Nucleus accumbens (tissue), 56 donors: ENCODE data around the gene SLC6A9.
A peak's percentile ranks its signal among the peaks of the same experiment; 100 is the strongest.

Experiments used
- DNase-seq, 56 donors: peaks; one replicate each; lab custom pipeline; 2025; lab: John Stamatoyannopoulos, UW

SLC6A9 gene

DNA sequence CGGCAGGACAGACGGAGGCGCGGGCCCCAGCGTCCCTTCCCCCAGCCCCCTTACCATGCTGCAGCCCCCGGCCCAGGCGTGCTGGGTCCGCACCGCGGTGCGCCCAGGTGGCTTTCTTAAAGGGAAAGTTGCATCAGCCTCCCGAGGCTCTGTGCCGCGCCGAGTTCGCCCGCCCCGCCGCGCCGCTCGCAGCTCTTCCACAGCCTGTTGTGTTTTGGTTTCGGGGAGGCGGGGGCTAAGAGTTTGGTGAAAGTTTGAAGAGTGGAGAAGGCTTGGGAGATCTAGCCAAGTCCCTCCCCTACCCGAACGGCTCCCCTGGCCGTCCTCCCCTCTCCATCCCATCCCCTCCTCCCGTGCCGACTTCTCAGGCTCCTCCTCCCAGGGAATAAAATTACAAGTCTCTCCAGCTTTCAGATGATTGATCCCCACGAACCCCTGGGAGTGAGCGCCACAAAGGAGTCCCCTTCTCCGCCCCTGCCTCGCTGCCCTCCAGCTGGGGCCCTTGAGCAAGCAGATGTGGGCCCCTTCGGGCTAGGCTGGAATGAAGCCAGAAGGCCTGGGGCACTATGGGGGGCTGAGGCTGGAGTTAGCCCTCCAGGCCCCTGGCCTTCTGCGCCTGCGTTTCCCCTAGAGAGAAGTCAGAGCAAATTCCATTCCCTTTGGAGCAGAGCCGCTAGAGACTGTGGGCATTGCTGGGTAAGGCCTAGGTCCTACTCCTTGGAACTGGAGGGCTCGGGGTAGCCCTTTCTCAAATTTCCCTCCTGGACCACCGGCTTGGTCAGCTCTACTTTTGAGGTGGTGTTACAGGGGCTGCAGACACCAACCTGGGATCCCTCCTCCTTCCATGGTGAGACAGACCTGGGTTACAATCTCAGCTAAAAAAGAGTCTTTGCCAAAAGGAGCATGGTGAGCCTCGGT is at the start of gene SLC6A9:
TSS of gene SLC6A9 (minus strand) at position 211 of the 918 bp plus-strand sequence. CDS start 7,185 bp downstream, outside the sequence.
- DNase-seq = peak in 20 of 56 donors; percentile 17 to 71 (median 40)

DNA sequence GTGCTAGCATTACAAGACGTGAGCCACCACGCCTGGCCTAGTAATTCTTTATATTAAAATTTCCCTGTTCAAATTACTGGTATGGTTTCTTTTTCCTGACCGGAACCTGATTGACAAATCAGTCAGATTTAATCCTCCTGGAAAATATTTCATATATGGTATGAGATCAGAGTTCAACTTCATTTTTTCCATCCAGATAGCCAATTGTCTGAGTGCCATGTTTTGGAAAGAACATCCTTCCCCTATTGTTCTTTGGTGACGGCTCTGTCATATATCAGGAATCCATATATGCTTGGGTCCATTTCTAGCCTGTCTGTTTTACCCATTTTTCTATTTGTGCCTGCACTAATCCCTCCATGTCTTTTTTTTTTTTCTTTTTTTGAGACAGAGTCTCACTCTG is 48.3 kb upstream of the SLC6A9 start:
- DNase-seq = no peak

DNA sequence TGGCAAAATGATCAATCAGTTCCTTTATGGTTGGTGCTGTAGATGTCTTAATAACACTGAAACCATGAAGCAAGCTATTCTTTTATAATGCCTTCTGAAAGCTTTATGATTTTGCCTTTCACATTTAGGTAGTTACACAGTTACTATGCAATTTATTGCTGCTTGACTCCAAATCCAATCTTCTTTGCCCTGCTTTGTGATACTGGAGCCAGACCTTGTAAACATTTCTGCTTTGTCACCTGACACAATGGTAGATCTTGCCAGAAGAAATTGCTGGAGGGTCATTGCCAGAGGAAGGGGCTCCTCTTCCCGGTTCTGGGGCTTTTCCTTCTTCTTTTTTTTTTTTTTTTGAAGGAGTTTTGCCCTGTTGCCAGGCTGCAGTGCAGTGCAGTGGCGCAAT is 46.8 kb upstream of the SLC6A9 start:
- no peak for DNase-seq

DNA sequence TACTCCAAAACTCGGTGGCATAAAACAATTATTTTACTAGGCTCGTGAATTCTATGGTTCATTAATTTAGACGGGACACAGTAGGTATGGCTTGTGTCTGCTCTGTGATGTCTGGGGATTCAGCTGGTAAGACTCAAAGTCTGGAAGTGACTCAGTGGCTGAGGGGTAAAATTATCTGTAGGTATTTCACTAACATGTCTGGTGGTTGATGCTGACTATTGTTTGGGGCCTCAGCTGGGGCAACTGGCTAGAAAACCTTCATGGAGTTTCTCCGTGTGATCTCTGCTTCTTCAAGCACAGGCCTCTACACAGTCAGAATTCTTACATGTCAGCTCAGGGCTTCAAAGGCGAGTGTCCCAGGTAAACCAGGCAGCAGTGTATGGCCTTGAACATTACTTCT is 46.2 kb upstream of the SLC6A9 start:
- no peak for DNase-seq

DNA sequence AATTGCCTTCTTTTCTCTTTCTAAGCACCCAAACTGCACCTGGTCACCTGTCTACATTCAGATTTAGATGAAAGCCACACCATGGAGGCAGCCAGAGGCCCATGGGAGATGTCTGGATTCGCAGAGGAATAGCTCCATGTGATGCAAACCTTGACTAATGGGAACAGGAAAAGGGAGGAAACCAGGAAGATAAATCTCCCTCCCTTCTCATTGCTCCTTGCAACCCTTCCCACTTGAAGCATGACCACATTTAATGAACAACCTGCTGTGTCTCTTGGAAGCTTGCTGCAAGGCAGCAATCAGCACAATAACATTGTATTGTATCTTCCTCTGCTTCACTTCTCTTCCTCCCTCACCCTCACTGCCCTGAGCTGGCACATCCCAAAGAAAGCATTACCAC is 44.8 kb upstream of the SLC6A9 start:
- DNase-seq = no peak

DNA sequence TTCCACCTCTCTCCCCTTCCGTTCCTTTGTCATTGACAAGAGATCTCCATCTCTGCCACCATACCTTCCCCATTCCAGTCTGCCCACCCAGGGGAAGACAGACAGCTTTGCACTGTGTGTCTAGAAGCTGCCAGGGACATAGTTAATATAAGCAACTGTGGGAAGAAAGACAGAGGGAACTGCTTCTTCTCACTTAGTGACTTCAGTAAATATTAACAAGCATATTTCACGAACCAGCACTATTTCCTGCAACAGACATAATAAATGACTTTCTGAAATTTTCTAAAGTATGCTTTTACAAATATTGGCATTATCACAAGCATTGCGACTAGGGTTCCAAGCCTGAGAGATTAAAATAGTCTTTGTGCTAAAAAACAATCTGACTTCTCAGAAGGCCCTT is 43.2 kb upstream of the SLC6A9 start:
- DNase-seq = no peak

DNA sequence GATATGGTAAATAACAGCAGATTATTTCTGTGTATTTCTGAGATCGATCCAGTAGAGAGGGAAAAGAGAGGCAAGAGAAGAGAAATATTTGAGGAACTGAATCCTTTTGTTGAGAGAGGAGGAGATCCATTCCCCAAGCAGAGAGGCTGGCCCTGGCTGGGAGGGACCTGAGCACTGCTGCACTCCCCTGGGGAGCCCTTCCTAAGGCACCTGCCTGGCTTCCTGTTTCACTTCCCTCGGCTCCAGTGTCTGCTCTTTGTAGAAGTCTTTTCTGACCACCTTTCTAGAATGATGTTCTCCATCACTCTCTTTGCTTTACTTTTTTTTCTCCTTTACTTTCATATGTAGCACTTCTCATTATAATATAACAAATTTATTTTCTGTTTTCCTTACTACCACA is 42.3 kb upstream of the SLC6A9 start:
- no peak for DNase-seq

DNA sequence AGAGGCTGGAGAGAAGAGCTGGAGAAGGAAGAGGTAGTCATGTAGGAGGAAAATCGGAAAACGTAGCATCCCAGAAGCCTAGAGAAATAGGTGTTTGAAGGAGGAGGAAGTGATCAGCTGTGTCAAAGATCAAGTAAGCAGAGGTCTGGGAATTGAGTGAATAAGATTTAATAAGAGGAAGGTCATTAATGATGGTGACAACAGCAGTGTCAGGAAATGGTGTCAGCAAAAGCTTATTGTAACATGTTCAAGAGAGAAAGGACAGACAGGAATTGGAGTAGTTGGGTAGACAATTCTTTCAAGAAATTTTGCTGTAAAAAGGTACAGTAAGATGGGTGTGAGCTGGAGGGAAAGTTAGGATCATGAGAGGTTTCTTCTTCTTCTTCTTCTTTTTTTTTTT is 41.6 kb upstream of the SLC6A9 start:
- no peak for DNase-seq

DNA sequence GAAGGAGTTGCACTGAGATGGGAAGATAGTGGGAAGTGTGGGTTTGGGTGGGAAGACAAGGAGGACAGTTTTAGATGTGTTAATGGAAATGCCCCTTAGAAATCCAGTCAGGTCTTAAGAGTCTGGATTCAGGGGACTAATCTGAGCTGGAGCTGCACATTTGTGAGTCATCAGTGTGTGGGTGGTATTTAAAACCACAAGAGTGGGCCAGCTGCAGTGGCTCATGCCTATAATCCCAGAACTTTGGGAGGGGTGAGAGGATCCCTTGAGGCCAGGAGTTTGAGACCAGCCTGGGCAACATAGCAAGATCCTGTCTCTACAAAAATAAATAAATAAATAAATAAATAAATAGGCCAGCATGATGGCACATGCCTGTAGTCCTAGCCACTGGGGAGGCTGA is 40.9 kb upstream of the SLC6A9 start:
- no peak for DNase-seq

DNA sequence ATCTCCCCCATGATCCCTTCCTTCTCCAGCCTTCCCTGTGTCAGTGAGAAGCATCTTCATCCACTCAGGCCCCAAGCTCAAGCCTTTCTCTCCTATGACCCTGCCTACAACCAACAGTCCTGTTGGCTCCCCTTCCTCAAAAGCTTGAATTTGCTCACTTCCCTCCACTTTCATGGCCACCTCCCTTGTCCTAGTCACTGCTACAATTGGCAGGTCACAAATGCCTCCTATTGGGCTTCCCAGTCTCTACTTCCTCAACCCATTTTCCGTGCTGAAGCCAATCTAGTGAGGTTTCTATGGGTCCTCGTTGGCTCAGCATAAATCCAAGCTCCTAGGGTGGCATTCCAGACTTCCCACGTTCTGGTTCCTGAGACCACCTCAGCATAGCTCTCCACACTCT is 40.2 kb upstream of the SLC6A9 start:
- DNase-seq = no peak

DNA sequence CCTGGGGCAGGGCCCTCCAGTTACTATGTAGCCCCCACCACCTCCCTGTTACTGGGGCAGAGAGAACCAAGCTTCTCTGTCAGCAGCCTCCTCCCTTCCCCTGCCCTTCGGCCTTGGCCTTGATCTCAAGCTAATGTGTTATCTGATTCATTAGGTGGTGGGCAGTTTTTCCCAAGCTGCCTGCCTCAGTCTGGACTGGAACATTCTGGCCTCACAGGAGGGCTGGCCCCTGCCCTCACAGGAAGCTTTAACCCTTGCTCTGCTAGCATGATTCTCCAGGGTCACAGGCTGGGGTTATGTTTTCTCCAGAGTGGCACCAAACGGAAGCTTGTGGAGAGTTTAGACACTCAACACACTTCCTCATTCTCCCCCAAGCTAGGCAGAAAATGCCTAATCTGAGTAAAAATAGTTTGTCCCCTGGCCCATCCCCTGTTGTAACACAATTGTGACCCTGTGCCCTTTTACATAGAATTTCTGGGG is 37.2 kb upstream of the SLC6A9 start:
- peak in 2 of 56 donors; percentile 0 to 4 for DNase-seq

DNA sequence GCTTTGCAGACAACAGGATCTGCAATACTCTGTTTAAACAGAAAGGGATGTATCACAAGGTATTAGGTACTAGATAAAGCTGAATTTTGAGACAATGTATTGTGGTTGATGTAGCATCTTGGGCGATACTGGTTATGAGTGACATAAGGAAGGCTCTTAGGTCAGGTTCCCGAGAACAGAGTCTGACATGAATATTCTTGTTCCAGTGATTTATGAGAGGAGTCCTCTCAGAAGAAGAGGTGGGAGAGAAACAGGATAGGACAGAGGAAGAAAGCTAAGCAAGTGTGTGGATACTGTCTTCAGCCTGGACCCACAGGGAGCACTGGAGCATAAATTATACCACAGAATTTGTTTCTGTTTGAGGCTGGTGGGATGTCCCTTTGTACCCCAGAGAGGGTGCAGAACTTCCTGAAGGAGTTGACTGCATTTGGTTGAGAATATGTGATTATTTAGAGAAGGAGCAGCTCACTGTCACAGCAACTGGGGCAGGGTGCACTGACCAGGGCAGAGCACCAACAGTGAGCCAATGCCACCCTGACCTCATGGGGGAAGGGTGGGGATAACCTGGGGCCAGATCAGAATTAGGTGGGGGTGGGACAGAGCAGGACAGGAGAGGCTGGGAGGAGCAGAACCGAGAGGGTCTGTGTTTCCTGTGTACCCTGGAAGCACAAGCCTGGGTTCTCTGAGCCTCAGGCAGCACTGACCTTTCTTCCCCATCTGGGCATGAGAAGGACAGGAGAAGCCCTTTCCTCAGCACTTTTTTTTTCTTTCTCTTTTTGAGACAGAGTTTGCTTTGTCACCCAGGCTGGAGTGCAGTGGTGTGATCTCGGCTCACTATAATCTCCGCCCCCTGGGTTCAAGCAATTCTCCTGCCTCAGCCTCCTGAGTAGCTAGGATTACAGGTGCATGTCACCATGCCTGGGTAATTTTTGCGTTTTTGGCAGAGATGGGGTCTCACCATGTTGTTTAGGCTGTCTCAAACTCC is 36.3 kb upstream of the SLC6A9 start:
- DNase-seq = no peak

DNA sequence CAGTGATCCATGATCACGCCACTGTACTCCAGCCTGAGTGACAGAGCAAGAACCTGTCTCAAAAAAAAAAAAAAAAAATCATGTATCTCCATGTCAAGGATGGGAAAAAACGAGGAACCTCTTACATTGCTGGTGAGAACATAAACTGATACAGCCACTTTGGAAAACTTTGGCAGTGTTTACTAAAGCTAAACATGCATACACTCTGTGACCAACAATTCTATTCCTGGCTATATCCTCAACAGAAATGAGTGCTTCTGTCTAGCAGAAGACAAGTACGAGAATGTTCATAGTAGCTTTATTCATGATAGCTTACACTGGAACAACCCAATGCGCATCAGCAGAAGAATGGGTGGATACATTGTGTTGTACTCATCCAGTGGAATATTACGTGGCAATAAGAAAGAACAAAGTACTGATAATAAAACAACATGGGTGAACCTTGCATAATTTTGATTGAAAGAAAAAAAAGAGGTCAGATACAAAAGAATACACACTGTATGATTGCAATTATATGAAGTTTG is 31.5 kb upstream of the SLC6A9 start:
- no peak for DNase-seq

DNA sequence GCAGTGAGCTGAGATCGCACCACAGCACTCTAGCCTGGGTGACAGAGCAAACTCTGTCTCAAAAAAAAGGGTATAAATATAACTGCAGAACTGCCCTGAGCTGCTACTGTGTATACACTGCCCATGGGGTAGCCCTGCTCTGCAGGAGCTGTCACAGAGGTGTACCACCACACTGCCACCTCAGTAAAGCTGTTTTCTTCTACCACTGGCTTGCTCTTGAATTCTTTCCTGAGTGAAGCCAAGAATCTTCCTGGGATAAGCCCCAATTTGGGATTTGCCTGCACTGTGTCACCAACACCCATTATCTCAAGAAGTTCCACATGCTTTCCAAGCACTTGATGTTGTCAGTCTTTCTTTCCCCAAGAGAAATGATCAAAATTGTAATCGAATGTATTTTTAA is 30.6 kb upstream of the SLC6A9 start:
- DNase-seq = no peak

DNA sequence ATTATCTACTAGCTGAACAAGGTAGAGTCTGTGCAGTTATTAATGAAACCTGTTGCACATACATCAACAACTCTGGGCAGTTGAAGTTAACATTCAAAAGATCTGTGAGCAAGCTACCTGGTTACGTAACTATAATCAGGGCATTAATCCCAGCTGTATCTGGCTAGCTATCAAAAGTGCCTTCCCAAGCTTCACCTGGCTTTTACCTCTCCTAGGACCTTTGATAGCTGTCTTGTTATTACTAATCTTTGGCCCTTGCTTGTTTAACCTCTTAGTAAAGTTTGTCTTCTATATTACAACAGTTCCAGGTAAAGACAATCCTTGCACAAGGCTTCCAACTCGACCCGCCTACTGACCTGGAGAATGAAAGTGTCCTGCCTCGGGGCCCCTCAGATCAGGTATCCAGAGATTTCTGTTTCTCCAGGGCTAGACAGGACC is 29.6 kb upstream of the SLC6A9 start:
- DNase-seq = no peak

DNA sequence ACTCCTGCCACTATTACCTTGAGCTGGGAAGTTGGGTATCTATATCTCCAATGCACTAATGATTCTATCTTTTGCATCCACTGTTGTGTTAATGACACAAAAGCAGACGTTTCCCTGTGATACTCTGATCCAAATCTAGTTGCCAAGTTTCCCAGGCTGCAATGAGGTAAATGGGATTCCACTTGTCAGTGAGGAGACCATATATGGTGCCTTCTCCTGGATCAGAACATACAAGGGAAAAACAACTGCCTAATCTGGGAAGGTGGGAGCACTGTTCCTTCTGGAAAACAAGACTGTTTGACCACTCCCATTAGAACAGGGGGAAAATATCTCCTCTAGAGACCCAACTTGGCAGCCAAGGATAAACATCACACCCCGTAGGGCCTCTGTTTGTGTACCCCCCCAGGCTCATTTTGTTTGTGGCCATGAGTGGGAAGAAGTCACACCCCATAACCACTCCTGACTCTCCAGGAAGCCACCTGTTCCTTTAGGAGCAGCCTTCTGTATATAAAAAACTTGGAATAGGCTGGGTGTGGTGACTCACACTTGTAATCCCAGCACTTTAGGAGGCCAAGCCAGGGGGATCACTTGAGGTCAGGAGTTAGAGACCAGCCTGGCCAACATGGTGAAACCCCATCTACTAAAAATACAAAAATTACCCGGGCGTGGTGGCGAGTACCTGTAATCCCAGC is 28.5 kb upstream of the SLC6A9 start:
- no peak for DNase-seq

DNA sequence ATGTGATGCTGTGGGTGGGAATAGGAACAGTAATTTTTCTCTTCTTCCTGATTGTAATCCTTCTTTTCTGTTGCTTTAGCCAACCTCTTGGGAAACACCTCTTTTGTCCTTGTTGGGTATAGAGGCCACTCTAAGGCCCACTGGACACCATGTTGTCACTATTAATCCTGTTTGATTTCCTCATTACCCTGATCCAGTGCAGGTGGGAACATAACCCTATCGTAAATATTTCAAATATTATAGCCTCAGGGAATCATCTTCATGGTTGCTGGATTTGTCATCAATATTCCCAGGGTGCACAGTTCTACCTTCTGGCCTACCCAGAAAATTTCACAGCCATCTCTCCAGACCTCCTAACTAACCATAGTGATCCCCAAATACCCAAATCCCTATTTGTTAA is 27.9 kb upstream of the SLC6A9 start:
- no peak for DNase-seq

DNA sequence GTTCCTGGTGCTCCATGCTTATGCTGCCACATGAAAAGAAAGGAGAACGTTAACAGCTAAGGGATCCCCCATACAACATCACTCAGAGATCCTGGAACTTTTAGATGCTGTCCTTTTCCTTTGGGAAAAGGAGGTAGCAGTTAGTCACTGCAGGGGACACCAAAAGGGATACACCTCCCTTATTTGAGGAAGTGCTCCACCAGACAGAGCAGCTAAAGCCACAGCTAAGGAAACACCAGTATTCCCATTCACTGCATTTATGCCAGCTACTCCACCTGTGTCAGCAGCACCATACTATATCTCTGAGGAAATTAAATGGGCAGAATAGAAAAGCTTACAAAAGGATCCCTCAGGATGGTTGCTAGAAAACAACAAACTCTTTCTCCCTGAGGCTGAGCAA is 26.0 kb upstream of the SLC6A9 start:
- DNase-seq = no peak

DNA sequence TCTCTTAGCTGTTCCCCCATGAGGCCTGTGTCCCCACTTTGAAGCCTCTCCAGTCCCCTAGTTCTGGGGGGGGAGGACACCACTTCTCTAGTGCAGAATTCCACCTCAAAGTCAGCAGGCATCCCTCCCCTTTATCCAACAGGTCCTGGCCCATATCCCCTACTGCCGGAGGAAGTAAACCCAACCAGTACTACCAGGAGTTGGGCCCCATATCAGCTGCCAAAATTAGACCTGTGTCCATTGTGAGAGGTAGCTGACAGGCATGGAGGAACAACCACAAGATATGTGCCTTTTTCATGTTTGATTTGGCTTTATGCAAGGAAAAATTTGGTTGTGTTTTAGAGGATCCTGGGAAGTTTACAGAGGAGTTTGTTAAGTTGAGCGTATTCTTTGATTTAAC is 22.1 kb upstream of the SLC6A9 start:
- DNase-seq = no peak

DNA sequence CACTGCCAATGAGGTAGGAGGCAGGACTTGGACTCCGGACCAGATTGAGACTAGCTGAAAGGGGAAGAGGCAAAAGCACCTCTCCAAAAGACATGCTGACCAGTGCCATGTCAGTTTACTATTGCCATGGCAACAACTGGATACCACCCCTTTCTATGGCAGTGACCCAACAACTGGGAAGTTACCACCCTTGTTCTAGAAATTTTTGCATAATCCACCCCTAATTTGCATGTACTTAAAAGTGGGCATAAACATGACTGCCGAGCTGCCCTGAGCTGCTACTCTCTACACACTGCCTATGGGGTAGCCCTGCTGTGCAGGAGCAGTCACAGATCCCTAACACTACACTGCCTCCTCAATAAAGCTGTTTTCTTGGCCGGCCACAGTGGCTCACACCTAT is 19.0 kb upstream of the SLC6A9 start:
- no peak for DNase-seq
